Spleen (tissue), 11 donors: ENCODE results near the gene TAF10. TPM values are rescaled to one million over a fixed set of nuclear protein-coding genes. Genes with fewer than 3 reads are reported as not detected.

Experiments
- DNase-seq: peaks from one replicate; pipeline ENCODE4 v3.0.0-alpha.2; 2020
- H3K27ac ChIP-seq, 8 donors: fragments of 200-600 bp; sonication (generic) in 7 of 8; 1 replicate in 4 of 8; 2 replicates in 4 of 8; pipeline versions ENCODE4 v1.5.0 to v1.8.0; 2016 to 2021; ENCODE audit warnings: inconsistent platforms in 4 of 8, mild to moderate bottlenecking in 4 of 8, moderate library complexity in 1 of 8
- H3K27me3 ChIP-seq, 7 donors: fragments of 200-600 bp; sonication (generic) in 6 of 7; replicated peaks in 1 of 7; 1 replicate in 4 of 7; 2 replicates in 3 of 7; pipeline versions ENCODE4 v1.5.0 to v1.8.0; 2016 to 2021; ENCODE audit warnings: inconsistent platforms in 3 of 7, mild to moderate bottlenecking in 1 of 7
- H3K36me3 ChIP-seq, 6 donors: fragments of 200-600 bp; sonication (generic) in 5 of 6; 1 replicate in 4 of 6; 2 replicates in 2 of 6; pipeline versions ENCODE4 v1.5.0 to v1.8.0; 2016 to 2021; ENCODE audit warnings: inconsistent platforms in 2 of 6
- H3K4me1 ChIP-seq, 6 donors: fragments of 200-600 bp; sonication (generic) in 5 of 6; 1 replicate in 3 of 6; 2 replicates in 3 of 6; pipeline versions ENCODE4 v1.5.0 to v1.8.0; 2016 to 2021; ENCODE audit warnings: inconsistent platforms in 3 of 6
- H3K4me3 ChIP-seq, 8 donors: fragments of 200-600 bp; sonication (generic) in 7 of 8; 1 replicate in 4 of 8; 2 replicates in 4 of 8; pipeline versions ENCODE4 v1.5.0 to v1.8.0; 2016 to 2021; ENCODE audit warnings: inconsistent platforms in 4 of 8, mild to moderate bottlenecking in 4 of 8, moderate library complexity in 2 of 8
- H3K9me3 ChIP-seq, 8 donors: fragments of 200-600 bp; sonication (generic) in 7 of 8; 1 replicate in 4 of 8; 2 replicates in 4 of 8; pipeline versions ENCODE4 v1.5.0 to v1.8.0; 2016 to 2021; ENCODE audit warnings: inconsistent platforms in 4 of 8
- CTCF ChIP-seq, 11 experiments: fragments of 200-600 bp in 7 of 11; fragments of 450-650 bp in 4 of 11; sonication (generic) in 4 of 11; IDR thresholded peaks in 8 of 11; conservative IDR thresholded peaks in 3 of 11; 1 replicate in 7 of 11; 2 replicates in 4 of 11; pipeline versions ENCODE4 v1.4.0 to v1.8.0; 2016 to 2021; ENCODE audit warnings: antibody characterized with exemption in 11 of 11, inconsistent platforms in 4 of 11, mild to moderate bottlenecking in 1 of 11
- POLR2A ChIP-seq, 3 donors: fragments of 450-650 bp; IDR thresholded peaks; one replicate each; pipeline ENCODE4 v1.5.1; 2017; ENCODE audit warnings: antibody characterized with exemption in 3 of 3, mild to moderate bottlenecking in 1 of 3
- POLR2AphosphoS5 ChIP-seq, 3 donors: sonication (generic); formaldehyde crosslinking; IDR thresholded peaks; one replicate each; pipeline ENCODE4 v1.5.1; 2017; ENCODE audit warnings: antibody characterized with exemption in 3 of 3
- WGBS, 5 donors: extraction: QIAGEN DNeasy Blood & Tissue Kit in 3 of 5; methylation state at CpG; one replicate each; pipeline versions ENCODE4 v1.1.5 to v1.1.7; 2013 to 2018; 5-methylcytosine and 5-hydroxymethylcytosine counted together
- intact Hi-C: fragments of 100-400 bp; cut with DNase I; formaldehyde crosslinking; loops from one replicate; pipeline ENCODE4 v1.15.0; 2023; ENCODE audit warnings: low total_unique reads
- polyA plus RNA-seq, 3 donors: library from polyadenylated mRNA; stranded (reverse); fragments of 200-250 nt; gene quantifications; one replicate each; pipeline ENCODE4 v1.2.1, GENCODE V29; 2013
- total RNA-seq, 7 donors: library from RNA; depleted of rRNA in 3 of 7; stranded (reverse); fragments of >200 nt in 3 of 7; fragmentation: NEBNext Ultra II Directional in 4 of 7; extraction: Animal tissue kit (Norgen Biotek cat#: 25700) in 4 of 7; gene quantifications; one replicate each; pipeline versions ENCODE4 v1.1.0 to v1.2.1, GENCODE V29; 2016 to 2021
- donor health status: healthy with polysubstance abuse.
- donor health status: DM: no; HTN: no; CAD: no; lungs with moderate emphysema.
- donor health status: DM: no; HTN: no; CAD: no.
- donor health status: Bipolar disorder and iron deficiency.
- donor health status: healthy.
- donor health status: DM: no; HTN: no; CAD: no.
- donor health status: DM: yes; HTN: yes; CAD: no.

Gene TAF10
- total and polyA plus RNA-seq, 10 donors = 103 to 159 (median 144) TPM

DNA sequence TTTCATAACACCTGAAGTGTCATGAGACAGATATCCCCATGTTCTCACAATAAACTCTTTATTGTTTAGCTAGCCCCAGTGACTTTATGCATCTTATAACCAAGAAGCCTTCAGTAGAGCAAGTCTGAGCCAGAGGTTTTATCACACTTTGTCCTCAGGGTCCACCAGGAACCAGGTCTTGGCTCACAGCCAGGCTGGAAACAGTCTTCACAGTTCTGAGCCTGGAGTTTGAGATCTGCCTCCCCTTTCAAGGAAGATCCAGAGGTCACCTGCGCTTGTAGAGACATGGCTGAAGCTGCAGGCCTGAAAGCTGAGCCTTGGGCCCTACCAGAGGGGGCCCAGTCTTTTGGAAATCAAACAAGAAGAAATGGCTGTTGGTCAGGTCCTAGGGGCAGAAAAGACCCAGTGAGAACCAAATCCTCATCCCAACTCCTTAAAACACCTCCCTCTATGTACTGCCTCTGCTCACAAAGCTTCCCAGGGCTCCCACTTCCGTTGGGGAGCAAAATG lies 12.1 kb downstream of the TAF10 start:
- Histone ChIP-seq H3K27me3 (no peaks in the 10 kb centered on the region), H3K4me1 (peaks cover 24 to 54% (median 37%) of the 10 kb centered on the region in 6 donors), H3K36me3 (peaks cover 0 to 70% (median 53%) of the 10 kb centered on the region in 6 donors), H3K9me3 (no peaks in the 10 kb centered on the region), H3K27ac (no peak overlapping the region), H3K4me3 (no peak overlapping the region)
- TF ChIP-seq POLR2AphosphoS5 (IDR thresholded peaks at IDR 0.05) = no peak
- TF ChIP-seq CTCF (IDR thresholded peaks at IDR 0.05 in 8 of 11, conservative IDR thresholded peaks at IDR 0.05 in 3 of 11) = no peak
- no peak for TF ChIP-seq POLR2A (IDR thresholded peaks at IDR 0.05)
- intact Hi-C loops = loop anchor here (5.0 to 10.0 kb wide), 2 partner anchors 65 to 82 kb away; partner anchors contain the start of gene MRPL17
- DNase-seq = no peak
- WGBS, 5 donors = 88 to 92% (median 89%) methylated on average over 2 of the region's 2 CpGs

DNA sequence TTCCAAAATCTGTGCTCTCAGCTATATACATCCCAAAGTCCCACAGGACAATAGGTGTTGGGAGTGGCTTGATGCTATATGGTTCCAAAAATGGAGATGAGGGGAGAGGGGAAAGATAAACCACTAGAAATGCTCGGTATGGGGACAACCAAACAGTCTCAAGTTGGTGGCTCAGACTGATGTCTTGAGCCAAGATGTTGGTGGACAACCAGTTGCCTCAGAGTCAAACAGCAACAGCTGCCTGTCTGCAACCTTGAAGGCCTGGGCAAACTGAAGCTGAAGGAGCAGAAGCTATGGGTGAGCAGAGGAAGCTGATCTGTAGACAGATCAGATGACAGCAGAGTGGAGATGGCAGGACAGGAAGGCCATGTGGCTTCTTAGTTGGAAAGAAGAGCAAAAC lies 12.6 kb downstream of the TAF10 start:
- Histone ChIP-seq H3K9me3 (no peaks in the 10 kb centered on the region), H3K27me3 (no peaks in the 10 kb centered on the region), H3K4me3 (no peak overlapping the region), H3K36me3 (peaks cover 0 to 75% (median 55%) of the 10 kb centered on the region in 6 donors), H3K4me1 (peaks cover 19 to 49% (median 32%) of the 10 kb centered on the region in 6 donors), H3K27ac (no peak overlapping the region)
- TF ChIP-seq CTCF (IDR thresholded peaks at IDR 0.05 in 8 of 11, conservative IDR thresholded peaks at IDR 0.05 in 3 of 11) = no peak
- no peak for TF ChIP-seq POLR2A (IDR thresholded peaks at IDR 0.05)
- TF ChIP-seq POLR2AphosphoS5 (IDR thresholded peaks at IDR 0.05) = no peak
- DNase-seq = no peak
- intact Hi-C loops = loop anchor here (10.0 kb wide), 1 partner anchor 65 kb away; no protein-coding TSS in a partner anchor
- WGBS, 5 donors = 75 to 92% (median 84%) methylated on average over 1 of the region's 1 CpG

GRCh38 chr11:6598555-6598954 lies 13.5 kb downstream of the TAF10 start:
- H3K27me3 ChIP-seq = no peaks in the 10 kb centered on the region
- H3K9me3 ChIP-seq = no peaks in the 10 kb centered on the region
- H3K4me1 ChIP-seq = peaks cover 18 to 45% (median 30%) of the 10 kb centered on the region in 6 donors
- H3K27ac ChIP-seq = no peak overlapping the region
- H3K4me3 ChIP-seq = no peak overlapping the region
- 95 to 97% (median 95%) methylated on average over 3 of the region's 3 CpGs for WGBS, 5 donors
- TF ChIP-seq POLR2A (IDR thresholded peaks at IDR 0.05) (no peak), POLR2AphosphoS5 (IDR thresholded peaks at IDR 0.05) (no peak), CTCF (IDR thresholded peaks at IDR 0.05 in 8 of 11, conservative IDR thresholded peaks at IDR 0.05 in 3 of 11) (no peak)
- peaks cover 0 to 82% (median 62%) of the 10 kb centered on the region in 6 donors for H3K36me3 ChIP-seq
- intact Hi-C loops = loop anchor here (10.0 kb wide), 1 partner anchor 64 kb away; no protein-coding TSS in a partner anchor
- no peak for DNase-seq

- 78 to 91% (median 85%) methylated on average over 5 of the region's 5 CpGs for WGBS, 5 donors
- TF ChIP-seq POLR2A (IDR thresholded peaks at IDR 0.05) = no peak
- TF ChIP-seq POLR2AphosphoS5 (IDR thresholded peaks at IDR 0.05) = no peak
- no peak for TF ChIP-seq CTCF (IDR thresholded peaks at IDR 0.05 in 8 of 11, conservative IDR thresholded peaks at IDR 0.05 in 3 of 11)
- H3K27ac ChIP-seq = no peak overlapping the region
- H3K4me1 ChIP-seq = peaks cover 3 to 27% (median 15%) of the 10 kb centered on the region in 6 donors
- no peaks in the 10 kb centered on the region for H3K27me3 ChIP-seq
- intact Hi-C loops = loop anchor here (10.0 kb wide), 1 partner anchor 62 kb away; no protein-coding TSS in a partner anchor
- peaks cover 0 to 99% (median 66%) of the 10 kb centered on the region in 6 donors for H3K36me3 ChIP-seq
- H3K9me3 ChIP-seq = no peaks in the 10 kb centered on the region
- no peak for DNase-seq
- H3K4me3 ChIP-seq = no peak overlapping the region
These were observed 15.7 kb downstream of the TAF10 start for GRCh38 chr11:6596239-6596877.
